Stimulated activated CD8-positive, alpha-beta memory T cell treated with anti-CD3 and anti-CD28 coated beads, Interleukin-12 subunit alpha, Interleukin-12 subunit beta, amount 100 ng/mL, for 1 hour (primary cell): ENCODE measurements around the gene KIAA0586.
"Not testable (repeated sequence)": the region's sequence is repeated elsewhere in the genome, so short reads cannot be mapped to it uniquely, and the experiment has no call there.

Experiments
- DNase-seq: peaks from one replicate; pipeline ENCODE4 v3.0.0-alpha.2; 2020; ENCODE audit warnings: low read depth

Gene KIAA0586

GRCh38 chr14:58549105-58549757, 121.7 kb downstream of the KIAA0586 start:
- DNase-seq = no peak

GRCh38 chr14:58553959-58554358, 126.4 kb downstream of the KIAA0586 start:
- no peak for DNase-seq

- DNase-seq = no peak
Observed at GRCh38 chr14:58555647-58556046, 128.1 kb downstream of the KIAA0586 start.

GRCh38 chr14:58557242-58557641, 129.7 kb downstream of the KIAA0586 start:
- no peak for DNase-seq

GRCh38 chr14:58560208-58560607, 132.7 kb downstream of the KIAA0586 start:
- DNase-seq = no peak

GRCh38 chr14:58562141-58562540, 134.6 kb downstream of the KIAA0586 start:
- DNase-seq = no peak

GRCh38 chr14:58563978-58564377, 136.5 kb downstream of the KIAA0586 start:
- no peak for DNase-seq

GRCh38 chr14:58565832-58566231, 138.3 kb downstream of the KIAA0586 start:
- DNase-seq = no peak

GRCh38 chr14:58566979-58567378, 139.5 kb downstream of the KIAA0586 start:
- DNase-seq = no peak

GRCh38 chr14:58568322-58568721, 140.8 kb downstream of the KIAA0586 start:
- DNase-seq = no peak

GRCh38 chr14:58571256-58571655, 143.7 kb downstream of the KIAA0586 start:
- DNase-seq = no peak

GRCh38 chr14:58571769-58572472, 144.4 kb downstream of the KIAA0586 start:
- DNase-seq = peak; percentile 3

GRCh38 chr14:58572473-58572853, 144.9 kb downstream of the KIAA0586 start:
- no peak for DNase-seq

- DNase-seq = no peak
Observed at GRCh38 chr14:58572863-58573262, 145.3 kb downstream of the KIAA0586 start.

- no peak for DNase-seq
Observed at GRCh38 chr14:58574623-58575022, 147.1 kb downstream of the KIAA0586 start.

GRCh38 chr14:58575956-58576355, 148.4 kb downstream of the KIAA0586 start:
- no peak for DNase-seq

- not testable (repeated sequence) for DNase-seq
Observed at GRCh38 chr14:58580035-58580434, 152.5 kb downstream of the KIAA0586 start.

GRCh38 chr14:58581389-58581788, 153.9 kb downstream of the KIAA0586 start:
- DNase-seq = not testable (repeated sequence)

GRCh38 chr14:58584383-58584782, 156.9 kb downstream of the KIAA0586 start:
- no peak for DNase-seq

GRCh38 chr14:58587271-58587670, 159.8 kb downstream of the KIAA0586 start:
- no peak for DNase-seq

- not testable (repeated sequence) for DNase-seq
Observed at GRCh38 chr14:58588321-58588720, 160.8 kb downstream of the KIAA0586 start.

- no peak for DNase-seq
Observed at GRCh38 chr14:58593977-58594376, 166.5 kb downstream of the KIAA0586 start.

GRCh38 chr14:58597041-58597440, 169.5 kb downstream of the KIAA0586 start:
- DNase-seq = no peak
